IPS-18a (cell line): Measurements from ENCODE around the gene CD99L2.
"Not testable (repeated sequence)": the region's sequence is repeated elsewhere in the genome, so short reads cannot be mapped to it uniquely, and the experiment has no call there.

Experiments
- H3K27ac ChIP-seq: one replicate; pipeline ENCODE4 v1.5.1; 2013; ENCODE audit warnings: low read length
- H3K27me3 ChIP-seq: one replicate; pipeline ENCODE4 v1.6.1; 2013; ENCODE audit warnings: mild to moderate bottlenecking, low read length; ENCODE audit not compliant: control insufficient read depth, insufficient read depth
- H3K36me3 ChIP-seq: one replicate; pipeline ENCODE4 v1.6.1; 2013; ENCODE audit warnings: low read depth, low read length; ENCODE audit not compliant: control insufficient read depth
- H3K4me1 ChIP-seq: one replicate; pipeline ENCODE4 v1.6.1; 2013; ENCODE audit warnings: low read depth, low read length; ENCODE audit not compliant: control insufficient read depth
- H3K4me3 ChIP-seq: one replicate; pipeline ENCODE4 v1.5.1; 2013; ENCODE audit warnings: low read length
- H3K9ac ChIP-seq: one replicate; pipeline ENCODE4 v1.6.1; 2013; ENCODE audit warnings: mild to moderate bottlenecking, low read length, moderate library complexity
- H3K9me3 ChIP-seq: one replicate; pipeline ENCODE4 v1.6.1; 2013; ENCODE audit warnings: low read depth, low read length; ENCODE audit not compliant: control insufficient read depth

The CD99L2 gene

GRCh38 chrX:150893936-150894335, 4.5 kb downstream of the CD99L2 start:
- Histone ChIP-seq H3K9ac (no peak overlapping the region), H3K4me3 (no peak overlapping the region), H3K27me3 (no peaks in the 10 kb centered on the region), H3K9me3 (peaks cover 17% of the 10 kb centered on the region), H3K4me1 (no peaks in the 10 kb centered on the region), H3K36me3 (no peaks in the 10 kb centered on the region), H3K27ac (no peak overlapping the region)

- Histone ChIP-seq H3K4me1 (no peaks in the 10 kb centered on the region), H3K4me3 (no peak overlapping the region), H3K27me3 (no peaks in the 10 kb centered on the region), H3K36me3 (no peaks in the 10 kb centered on the region), H3K9me3 (peaks cover 15% of the 10 kb centered on the region), H3K27ac (no peak overlapping the region), H3K9ac (no peak overlapping the region)
Observed at GRCh38 chrX:150889131-150889530, 9.3 kb downstream of the CD99L2 start.

- H3K36me3 ChIP-seq = no peaks in the 10 kb centered on the region
- peaks cover 15% of the 10 kb centered on the region for H3K9me3 ChIP-seq
- no peaks in the 10 kb centered on the region for H3K4me1 ChIP-seq
- no peak overlapping the region for H3K4me3 ChIP-seq
- no peak overlapping the region for H3K27ac ChIP-seq
- H3K27me3 ChIP-seq = no peaks in the 10 kb centered on the region
- H3K9ac ChIP-seq = no peak overlapping the region
Observed at GRCh38 chrX:150887906-150888465, 10.5 kb downstream of the CD99L2 start.

- H3K4me3 ChIP-seq, H3K27me3 ChIP-seq, H3K9ac ChIP-seq, H3K36me3 ChIP-seq, H3K4me1 ChIP-seq, H3K27ac ChIP-seq: not testable (repeated sequence)
- H3K9me3 ChIP-seq = peaks cover 15% of the 10 kb centered on the region
Observed at GRCh38 chrX:150887268-150887667, 11.2 kb downstream of the CD99L2 start.

GRCh38 chrX:150886381-150886780, 12.1 kb downstream of the CD99L2 start:
- Histone ChIP-seq H3K27ac (no peak overlapping the region), H3K27me3 (no peaks in the 10 kb centered on the region), H3K9ac (no peak overlapping the region), H3K36me3 (no peaks in the 10 kb centered on the region), H3K4me3 (no peak overlapping the region), H3K4me1 (no peaks in the 10 kb centered on the region), H3K9me3 (peaks cover 15% of the 10 kb centered on the region)

GRCh38 chrX:150880808-150881165, 17.7 kb downstream of the CD99L2 start:
- no peaks in the 10 kb centered on the region for H3K27me3 ChIP-seq
- no peaks in the 10 kb centered on the region for H3K4me1 ChIP-seq
- H3K9me3 ChIP-seq = peaks cover 18% of the 10 kb centered on the region
- no peak overlapping the region for H3K27ac ChIP-seq
- H3K36me3 ChIP-seq = peaks cover 4% of the 10 kb centered on the region
- no peak overlapping the region for H3K4me3 ChIP-seq
- no peak overlapping the region for H3K9ac ChIP-seq

- H3K4me1 ChIP-seq = no peaks in the 10 kb centered on the region
- H3K9me3 ChIP-seq = peaks cover 25% of the 10 kb centered on the region
- no peak overlapping the region for H3K27ac ChIP-seq
- H3K4me3 ChIP-seq = no peak overlapping the region
- no peaks in the 10 kb centered on the region for H3K27me3 ChIP-seq
- peaks cover 4% of the 10 kb centered on the region for H3K36me3 ChIP-seq
- no peak overlapping the region for H3K9ac ChIP-seq
Observed at GRCh38 chrX:150879855-150880807, 18.3 kb downstream of the CD99L2 start.

- H3K4me1 ChIP-seq, H3K36me3 ChIP-seq, H3K27ac ChIP-seq, H3K27me3 ChIP-seq, H3K4me3 ChIP-seq, H3K9ac ChIP-seq: not testable (repeated sequence)
- peaks cover 29% of the 10 kb centered on the region for H3K9me3 ChIP-seq
Observed at GRCh38 chrX:150875621-150876020, 22.8 kb downstream of the CD99L2 start.

- no peak overlapping the region for H3K4me3 ChIP-seq
- H3K9me3 ChIP-seq = peaks cover 23% of the 10 kb centered on the region
- no peak overlapping the region for H3K9ac ChIP-seq
- no peaks in the 10 kb centered on the region for H3K4me1 ChIP-seq
- H3K27me3 ChIP-seq = no peaks in the 10 kb centered on the region
- H3K27ac ChIP-seq = no peak overlapping the region
- H3K36me3 ChIP-seq = peaks cover 4% of the 10 kb centered on the region
Observed at GRCh38 chrX:150874448-150874847, 24.0 kb downstream of the CD99L2 start.

- Histone ChIP-seq H3K4me1 (no peaks in the 10 kb centered on the region), H3K27ac (no peak overlapping the region), H3K9ac (no peak overlapping the region)
Observed at GRCh38 chrX:150873616-150874015, 24.9 kb downstream of the CD99L2 start.

GRCh38 chrX:150872773-150873336, 25.6 kb downstream of the CD99L2 start:
- Histone ChIP-seq H3K9me3 (peaks cover 19% of the 10 kb centered on the region), H3K4me3 (no peak overlapping the region), H3K4me1 (no peaks in the 10 kb centered on the region)

More at GRCh38 chrX:150873616-150874015, 24.9 kb downstream of the CD99L2 start:
- peaks cover 21% of the 10 kb centered on the region for H3K9me3 ChIP-seq
- H3K27me3 ChIP-seq = no peaks in the 10 kb centered on the region
- H3K4me3 ChIP-seq = no peak overlapping the region
- peaks cover 4% of the 10 kb centered on the region for H3K36me3 ChIP-seq

More at GRCh38 chrX:150872773-150873336, 25.6 kb downstream of the CD99L2 start:
- Histone ChIP-seq H3K36me3 (peaks cover 4% of the 10 kb centered on the region), H3K9ac (no peak overlapping the region), H3K27me3 (no peaks in the 10 kb centered on the region), H3K27ac (no peak overlapping the region)
